ENCODE data around the gene CTF1. TPM values are rescaled to one million over a fixed set of nuclear protein-coding genes. Genes with fewer than 3 reads are reported as not detected.
A peak's percentile ranks its signal among the peaks of the same experiment; 100 is the strongest.

The CTF1 gene
- total RNA-seq, 1 experiment from 2014 or later = 1.1 TPM

DNA sequence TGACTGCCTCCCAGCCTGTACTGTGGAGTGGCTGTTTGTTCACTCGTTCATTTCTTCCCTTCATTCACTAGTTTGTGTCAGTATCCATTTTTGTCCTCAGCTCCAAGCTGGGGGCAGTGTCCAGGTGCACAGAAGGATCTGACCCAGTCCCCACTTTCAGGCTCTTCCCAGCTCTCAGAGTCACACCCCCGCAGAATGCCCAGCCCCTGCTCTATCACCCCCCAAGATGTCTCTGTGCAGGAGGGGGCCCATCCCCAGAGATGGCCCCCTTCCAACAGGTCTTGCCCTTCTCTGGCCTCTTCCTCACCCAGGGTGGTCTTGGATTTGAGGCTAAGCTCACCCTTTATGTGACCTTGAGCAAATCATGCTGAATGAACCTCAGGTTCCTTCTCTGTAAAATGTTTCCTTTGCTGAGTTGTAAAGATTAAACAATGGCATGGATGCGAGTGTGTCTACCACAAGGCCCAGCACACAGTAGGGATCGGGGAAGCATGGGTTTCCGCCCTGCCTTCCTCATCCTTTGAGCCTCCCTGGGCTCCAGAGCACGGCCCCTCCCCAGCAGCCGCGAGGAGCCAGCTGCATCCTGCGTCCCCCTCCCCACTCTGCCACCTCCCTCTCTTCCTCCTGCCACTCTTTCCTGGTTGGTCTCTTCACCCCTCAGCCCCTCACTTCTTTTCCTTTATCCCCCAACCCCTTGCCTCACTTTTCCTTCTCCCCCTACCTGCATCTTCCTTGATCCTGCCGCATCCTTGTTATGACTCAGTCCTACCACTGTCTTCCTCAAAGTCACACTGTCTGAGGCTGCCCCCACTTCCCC is 29.8 kb downstream of the CTF1 start:
- H2AFZ ChIP-seq (ENCODE audit: low read length) = no peak overlapping the region
- H3K9me3 ChIP-seq (ENCODE audit: low read length) = no peaks in the 10 kb centered on the region
- no peak overlapping the region for H3K27ac ChIP-seq (ENCODE audit: low read length)
- H3K4me3 ChIP-seq (ENCODE audit: low read length) = no peak overlapping the region
- peaks cover 12% of the 10 kb centered on the region; the same call in 1 of the 2 replicates for H3K36me3 ChIP-seq (ENCODE audit: insufficient read depth, low read length)
- H3K4me2 ChIP-seq (ENCODE audit: low read depth, low read length, poor library complexity, severe bottlenecking) = no peak overlapping the region
- peaks cover 22% of the 10 kb centered on the region for H3K4me1 ChIP-seq (ENCODE audit: low read length)
- H3K9me2 ChIP-seq (replicated peaks; ENCODE audit: insufficient read depth, low read length) = no peaks in the 10 kb centered on the region
- no peaks in the 10 kb centered on the region for H3K27me3 ChIP-seq (ENCODE audit: low read length)
- H4K20me1 ChIP-seq (ENCODE audit: insufficient read depth, low read depth, low read length) = no peaks in the 10 kb centered on the region
- peaks cover 14% of the 10 kb centered on the region for H3K79me2 ChIP-seq (ENCODE audit: low read length)
- H3K9ac ChIP-seq (ENCODE audit: low read length) = 0 out of 2 replicates have a peak overlapping the region, but pooled peaks have one; percentile 15
- no peak for DNase-seq

DNA sequence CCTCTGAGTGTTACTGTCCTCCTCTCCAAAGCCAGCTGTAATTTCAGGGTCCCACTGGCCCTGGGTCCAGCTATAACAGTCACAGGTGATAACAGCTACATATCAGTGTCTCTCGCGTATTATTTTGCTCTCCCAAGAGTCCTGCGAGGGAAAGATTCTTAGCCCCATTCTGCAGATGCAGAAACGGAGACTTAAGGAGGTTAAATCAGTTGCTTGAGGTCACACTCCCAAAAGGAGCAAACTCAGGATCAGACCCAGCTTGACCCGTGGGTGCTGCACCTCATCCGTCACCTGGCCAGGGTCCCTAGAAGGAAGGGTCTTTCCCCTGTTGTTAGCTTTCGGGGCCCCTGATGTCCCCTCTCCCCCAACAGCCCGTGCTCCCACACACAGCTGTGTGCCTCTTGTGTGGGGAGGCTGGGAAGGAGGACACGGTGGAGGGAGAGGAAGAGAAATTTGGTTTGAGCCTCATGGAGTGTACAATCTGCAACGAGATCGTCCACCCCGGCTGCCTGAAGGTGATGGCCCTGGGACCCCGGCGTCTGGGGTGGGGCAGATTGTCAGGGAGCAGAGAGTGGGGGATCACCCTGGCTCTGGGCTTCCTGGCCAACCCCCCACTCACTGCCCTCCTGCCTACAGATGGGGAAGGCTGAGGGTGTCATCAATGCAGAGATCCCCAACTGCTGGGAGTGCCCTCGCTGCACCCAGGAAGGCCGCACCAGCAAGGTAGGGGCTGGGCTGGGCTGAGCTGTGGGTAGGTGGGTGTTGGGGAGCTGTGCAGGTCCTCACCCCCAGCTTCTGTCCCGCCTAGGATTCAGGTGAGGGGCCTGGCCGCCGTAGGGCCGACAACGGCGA is 30.7 kb downstream of the CTF1 start:
- H3K79me2 ChIP-seq (ENCODE audit: low read length) = peaks cover 14% of the 10 kb centered on the region
- H3K9me2 ChIP-seq (replicated peaks; ENCODE audit: insufficient read depth, low read length) = no peaks in the 10 kb centered on the region
- no peak for DNase-seq
- H3K27ac ChIP-seq (ENCODE audit: low read length) = no peak overlapping the region
- no peaks in the 10 kb centered on the region for H4K20me1 ChIP-seq (ENCODE audit: insufficient read depth, low read depth, low read length)
- H3K9ac ChIP-seq (ENCODE audit: low read length) = 0 out of 2 replicates have a peak overlapping the region, but pooled peaks have one; percentile 15
- no peak overlapping the region for H3K4me2 ChIP-seq (ENCODE audit: low read depth, low read length, poor library complexity, severe bottlenecking)
- peaks cover 12% of the 10 kb centered on the region; the same call in 1 of the 2 replicates for H3K36me3 ChIP-seq (ENCODE audit: insufficient read depth, low read length)
- H3K27me3 ChIP-seq (ENCODE audit: low read length) = no peaks in the 10 kb centered on the region
- H2AFZ ChIP-seq (ENCODE audit: low read length) = no peak overlapping the region
- H3K4me1 ChIP-seq (ENCODE audit: low read length) = peaks cover 14% of the 10 kb centered on the region
- H3K4me3 ChIP-seq (ENCODE audit: low read length) = no peak overlapping the region
- no peaks in the 10 kb centered on the region for H3K9me3 ChIP-seq (ENCODE audit: low read length)

DNA sequence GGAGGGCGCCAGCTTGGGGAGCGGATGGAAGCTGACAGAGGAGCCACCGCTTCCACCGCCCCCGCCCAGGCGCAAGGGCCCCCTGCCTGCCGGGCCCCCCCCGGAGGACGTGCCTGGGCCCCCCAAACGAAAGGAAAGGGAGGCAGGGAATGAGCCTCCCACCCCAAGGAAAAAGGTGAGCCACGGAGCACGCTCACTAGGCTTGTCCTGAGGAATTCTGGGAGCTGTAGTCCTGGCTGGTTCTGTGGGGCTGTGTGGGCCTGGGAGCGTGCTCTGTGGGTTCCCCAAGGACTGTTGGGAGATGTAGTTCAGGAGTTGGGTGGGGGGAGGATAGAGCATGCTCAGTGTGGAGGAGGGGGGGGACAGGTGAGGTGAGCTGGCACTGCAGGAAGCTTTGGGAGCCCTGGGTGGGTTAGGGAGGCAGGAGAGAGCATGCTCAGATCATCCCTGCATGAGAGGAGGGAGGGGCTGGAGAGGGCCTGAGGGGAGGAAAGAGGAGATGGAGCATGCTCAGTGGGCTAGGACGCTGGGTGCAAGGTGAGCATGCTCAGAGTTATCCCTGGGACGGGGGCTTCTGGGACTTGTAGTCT is 31.5 kb downstream of the CTF1 start:
- no peak overlapping the region for H3K4me2 ChIP-seq (ENCODE audit: low read depth, low read length, poor library complexity, severe bottlenecking)
- H3K9me2 ChIP-seq (replicated peaks; ENCODE audit: insufficient read depth, low read length) = no peaks in the 10 kb centered on the region
- no peaks in the 10 kb centered on the region for H3K9me3 ChIP-seq (ENCODE audit: low read length)
- H3K4me3 ChIP-seq (ENCODE audit: low read length) = no peak overlapping the region
- H3K27ac ChIP-seq (ENCODE audit: low read length) = no peak overlapping the region
- H3K27me3 ChIP-seq (ENCODE audit: low read length) = no peaks in the 10 kb centered on the region
- peaks cover 14% of the 10 kb centered on the region for H3K79me2 ChIP-seq (ENCODE audit: low read length)
- H3K36me3 ChIP-seq (ENCODE audit: insufficient read depth, low read length) = peaks cover 12% of the 10 kb centered on the region; the same call in 1 of the 2 replicates
- no peak overlapping the region for H2AFZ ChIP-seq (ENCODE audit: low read length)
- H3K4me1 ChIP-seq (ENCODE audit: low read length) = peaks cover 13% of the 10 kb centered on the region
- no peak overlapping the region for H3K9ac ChIP-seq (ENCODE audit: low read length)
- H4K20me1 ChIP-seq (ENCODE audit: insufficient read depth, low read depth, low read length) = no peaks in the 10 kb centered on the region
- peak; percentile 89 for DNase-seq

DNA sequence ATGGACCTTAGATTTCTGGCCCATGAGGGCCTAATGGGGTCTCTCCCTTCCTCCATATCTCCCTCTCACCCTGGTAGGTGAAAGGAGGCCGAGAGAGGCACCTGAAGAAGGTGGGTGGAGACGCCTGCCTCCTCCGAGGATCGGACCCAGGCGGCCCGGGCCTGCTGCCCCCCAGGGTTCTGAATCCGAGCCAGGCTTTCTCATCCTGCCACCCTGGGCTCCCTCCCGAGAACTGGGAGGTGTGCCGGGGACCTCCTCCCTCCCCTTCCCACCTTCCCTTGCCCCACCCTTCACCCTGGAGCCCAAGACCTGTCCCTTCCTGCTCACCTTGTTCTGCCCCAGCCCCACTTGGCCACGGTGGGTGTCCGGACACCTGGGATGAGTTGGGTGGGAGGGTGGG is 32.0 kb downstream of the CTF1 start:
- no peaks in the 10 kb centered on the region for H4K20me1 ChIP-seq (ENCODE audit: insufficient read depth, low read depth, low read length)
- peaks cover 12% of the 10 kb centered on the region; the same call in 1 of the 2 replicates for H3K36me3 ChIP-seq (ENCODE audit: insufficient read depth, low read length)
- H3K27me3 ChIP-seq (ENCODE audit: low read length) = no peaks in the 10 kb centered on the region
- DNase-seq = no peak
- H3K9me3 ChIP-seq (ENCODE audit: low read length) = no peaks in the 10 kb centered on the region
- no peak overlapping the region for H2AFZ ChIP-seq (ENCODE audit: low read length)
- no peak overlapping the region for H3K27ac ChIP-seq (ENCODE audit: low read length)
- H3K4me3 ChIP-seq (ENCODE audit: low read length) = no peak overlapping the region
- H3K79me2 ChIP-seq (ENCODE audit: low read length) = peaks cover 14% of the 10 kb centered on the region
- H3K4me1 ChIP-seq (ENCODE audit: low read length) = peaks cover 13% of the 10 kb centered on the region
- H3K9me2 ChIP-seq (replicated peaks; ENCODE audit: insufficient read depth, low read length) = no peaks in the 10 kb centered on the region
- H3K9ac ChIP-seq (ENCODE audit: low read length) = no peak overlapping the region
- H3K4me2 ChIP-seq (ENCODE audit: low read depth, low read length, poor library complexity, severe bottlenecking) = no peak overlapping the region

DNA sequence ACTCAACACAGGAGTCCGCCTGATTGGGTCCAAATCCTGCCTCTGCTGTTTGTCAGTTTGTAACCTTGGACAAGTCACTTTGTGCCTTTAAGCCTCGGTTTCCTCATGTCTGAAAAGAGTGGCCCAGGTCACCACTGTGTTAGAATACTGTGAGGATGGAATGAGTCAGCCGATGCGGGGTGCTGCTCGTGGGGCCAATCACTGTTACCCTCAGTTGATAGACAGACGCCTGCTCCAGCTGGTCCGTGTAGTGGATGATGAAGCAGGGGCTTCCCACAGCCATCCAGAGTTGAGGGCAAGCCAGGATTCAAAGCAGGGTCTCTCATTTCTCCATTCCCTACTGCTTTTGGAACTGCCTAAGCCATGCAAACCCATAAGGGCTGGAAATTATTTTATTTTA is 32.8 kb downstream of the CTF1 start:
- no peaks in the 10 kb centered on the region for H3K9me3 ChIP-seq (ENCODE audit: low read length)
- no peak overlapping the region for H3K4me3 ChIP-seq (ENCODE audit: low read length)
- H3K9ac ChIP-seq (ENCODE audit: low read length) = no peak overlapping the region
- no peaks in the 10 kb centered on the region for H4K20me1 ChIP-seq (ENCODE audit: insufficient read depth, low read depth, low read length)
- DNase-seq = no peak
- H3K36me3 ChIP-seq (ENCODE audit: insufficient read depth, low read length) = peaks cover 12% of the 10 kb centered on the region; the same call in 1 of the 2 replicates
- H3K27ac ChIP-seq (ENCODE audit: low read length) = no peak overlapping the region
- H3K9me2 ChIP-seq (replicated peaks; ENCODE audit: insufficient read depth, low read length) = no peaks in the 10 kb centered on the region
- peaks cover 14% of the 10 kb centered on the region for H3K79me2 ChIP-seq (ENCODE audit: low read length)
- H3K27me3 ChIP-seq (ENCODE audit: low read length) = no peaks in the 10 kb centered on the region
- peaks cover 13% of the 10 kb centered on the region for H3K4me1 ChIP-seq (ENCODE audit: low read length)
- H2AFZ ChIP-seq (ENCODE audit: low read length) = no peak overlapping the region
- H3K4me2 ChIP-seq (ENCODE audit: low read depth, low read length, poor library complexity, severe bottlenecking) = no peak overlapping the region

DNA sequence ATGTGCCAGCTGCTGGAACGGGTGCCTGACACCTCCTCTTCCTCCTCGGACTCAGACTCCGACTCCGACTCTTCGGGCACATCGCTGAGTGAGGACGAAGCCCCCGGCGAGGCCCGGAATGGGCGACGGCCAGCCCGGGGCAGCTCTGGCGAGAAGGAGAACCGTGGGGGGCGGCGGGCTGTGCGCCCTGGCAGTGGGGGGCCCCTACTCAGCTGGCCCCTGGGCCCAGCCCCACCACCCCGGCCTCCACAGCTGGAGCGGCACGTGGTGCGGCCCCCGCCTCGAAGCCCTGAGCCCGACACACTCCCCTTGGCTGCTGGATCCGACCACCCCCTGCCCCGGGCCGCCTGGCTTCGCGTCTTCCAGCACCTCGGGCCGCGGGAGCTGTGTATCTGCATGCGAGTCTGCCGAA is 33.8 kb downstream of the CTF1 start:
- Histone ChIP-seq H3K27me3 (ENCODE audit: low read length) (no peaks in the 10 kb centered on the region), H3K36me3 (ENCODE audit: insufficient read depth, low read length) (peaks cover 12% of the 10 kb centered on the region; the same call in 1 of the 2 replicates), H3K9ac (ENCODE audit: low read length) (no peak overlapping the region), H3K4me1 (ENCODE audit: low read length) (peaks cover 5% of the 10 kb centered on the region), H3K27ac (ENCODE audit: low read length) (no peak overlapping the region), H3K4me2 (ENCODE audit: low read depth, low read length, poor library complexity, severe bottlenecking) (no peak overlapping the region), H3K79me2 (ENCODE audit: low read length) (peaks cover 6% of the 10 kb centered on the region; the same call in 1 of the 2 replicates), H2AFZ (ENCODE audit: low read length) (no peak overlapping the region), H3K9me3 (ENCODE audit: low read length) (no peaks in the 10 kb centered on the region), H3K4me3 (ENCODE audit: low read length) (no peak overlapping the region), H3K9me2 (replicated peaks; ENCODE audit: insufficient read depth, low read length) (no peaks in the 10 kb centered on the region), H4K20me1 (ENCODE audit: insufficient read depth, low read depth, low read length) (no peaks in the 10 kb centered on the region)
- DNase-seq = no peak

DNA sequence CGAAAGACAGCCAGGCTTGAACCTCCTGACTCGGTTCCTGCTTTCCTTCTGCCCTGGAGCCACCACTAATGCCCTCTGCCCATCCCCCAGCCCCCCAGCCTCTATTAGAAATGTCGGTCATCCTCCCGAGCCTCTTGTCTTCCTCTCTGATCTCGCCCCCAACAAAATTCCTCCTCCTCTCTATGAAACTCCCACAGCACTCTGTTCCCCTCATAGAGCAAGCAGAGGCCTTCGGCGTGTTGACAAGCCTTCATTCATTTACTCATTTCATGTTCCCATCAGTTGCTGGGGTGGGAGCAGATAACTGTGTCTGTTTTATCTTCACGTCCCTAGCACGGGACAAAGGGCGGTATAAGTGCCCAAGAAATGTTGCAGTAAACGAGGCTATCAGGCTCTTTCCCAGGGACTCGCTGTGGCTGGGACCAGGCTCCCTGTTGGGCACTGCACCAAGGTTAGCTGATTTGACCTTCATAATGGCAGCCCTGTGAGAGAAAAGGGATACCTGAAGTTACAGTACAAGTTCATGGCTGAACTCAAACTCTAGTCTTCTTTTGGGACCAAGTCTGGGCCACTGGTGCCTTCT is 34.7 kb downstream of the CTF1 start:
- no peaks in the 10 kb centered on the region for H3K9me2 ChIP-seq (replicated peaks; ENCODE audit: insufficient read depth, low read length)
- H3K4me3 ChIP-seq (ENCODE audit: low read length) = no peak overlapping the region
- no peaks in the 10 kb centered on the region for H3K9me3 ChIP-seq (ENCODE audit: low read length)
- DNase-seq = no peak
- no peak overlapping the region for H3K4me2 ChIP-seq (ENCODE audit: low read depth, low read length, poor library complexity, severe bottlenecking)
- 0 out of 2 replicates have a peak, but pooled peaks cover 3% of the 10 kb centered on the region for H3K79me2 ChIP-seq (ENCODE audit: low read length)
- H2AFZ ChIP-seq (ENCODE audit: low read length) = no peak overlapping the region
- no peaks in the 10 kb centered on the region for H3K27me3 ChIP-seq (ENCODE audit: low read length)
- peaks cover 12% of the 10 kb centered on the region; the same call in 1 of the 2 replicates for H3K36me3 ChIP-seq (ENCODE audit: insufficient read depth, low read length)
- no peaks in the 10 kb centered on the region for H4K20me1 ChIP-seq (ENCODE audit: insufficient read depth, low read depth, low read length)
- H3K4me1 ChIP-seq (ENCODE audit: low read length) = peaks cover 3% of the 10 kb centered on the region; the same call in 1 of the 2 replicates
- H3K9ac ChIP-seq (ENCODE audit: low read length) = no peak overlapping the region
- H3K27ac ChIP-seq (ENCODE audit: low read length) = no peak overlapping the region

Measured in Karpas-422 (cell line).